Measurements from ENCODE around the gene ARRB1. TPM values are rescaled to one million over a fixed set of nuclear protein-coding genes. Genes with fewer than 3 reads are reported as not detected.

The ARRB1 gene
- total RNA-seq, 4 donors from 2014 or later: 34.7 to 75.0 (median 58.1) TPM

GRCh38 chr11:75272821-75273301 is 78.6 kb downstream of the ARRB1 start:
- DNase-seq (ENCODE audit: low spot score) (peak; percentile 7), ATAC-seq (ENCODE audit: low FRiP score) (no peak)
- TF ChIP-seq, protein P1, sequence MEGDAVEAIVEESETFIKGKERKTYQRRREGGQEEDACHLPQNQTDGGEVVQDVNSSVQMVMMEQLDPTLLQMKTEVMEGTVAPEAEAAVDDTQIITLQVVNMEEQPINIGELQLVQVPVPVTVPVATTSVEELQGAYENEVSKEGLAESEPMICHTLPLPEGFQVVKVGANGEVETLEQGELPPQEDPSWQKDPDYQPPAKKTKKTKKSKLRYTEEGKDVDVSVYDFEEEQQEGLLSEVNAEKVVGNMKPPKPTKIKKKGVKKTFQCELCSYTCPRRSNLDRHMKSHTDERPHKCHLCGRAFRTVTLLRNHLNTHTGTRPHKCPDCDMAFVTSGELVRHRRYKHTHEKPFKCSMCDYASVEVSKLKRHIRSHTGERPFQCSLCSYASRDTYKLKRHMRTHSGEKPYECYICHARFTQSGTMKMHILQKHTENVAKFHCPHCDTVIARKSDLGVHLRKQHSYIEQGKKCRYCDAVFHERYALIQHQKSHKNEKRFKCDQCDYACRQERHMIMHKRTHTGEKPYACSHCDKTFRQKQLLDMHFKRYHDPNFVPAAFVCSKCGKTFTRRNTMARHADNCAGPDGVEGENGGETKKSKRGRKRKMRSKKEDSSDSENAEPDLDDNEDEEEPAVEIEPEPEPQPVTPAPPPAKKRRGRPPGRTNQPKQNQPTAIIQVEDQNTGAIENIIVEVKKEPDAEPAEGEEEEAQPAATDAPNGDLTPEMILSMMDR (IDR thresholded peaks at IDR 0.05): no peak

DNA sequence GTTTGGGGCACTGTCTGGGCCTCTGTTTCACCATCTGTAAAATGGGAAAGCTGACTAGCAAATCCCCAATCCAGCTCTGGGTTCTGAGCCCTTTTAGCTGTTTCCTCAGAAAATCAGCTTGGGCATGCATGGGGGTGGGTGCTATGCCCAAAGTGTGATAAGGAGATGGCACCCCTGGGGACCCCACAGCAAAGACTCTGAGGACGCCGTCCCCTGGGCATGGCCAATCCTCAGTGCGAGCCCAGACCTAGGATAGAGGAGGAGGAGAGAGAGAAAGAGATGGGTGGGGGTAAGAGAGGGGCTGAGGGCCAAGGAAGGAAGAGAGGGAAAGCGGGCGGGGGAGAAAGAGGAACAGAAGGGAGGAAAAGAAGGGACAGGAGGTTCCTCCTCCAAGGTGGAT is 79.1 kb downstream of the ARRB1 start:
- TF ChIP-seq, protein P1 (IDR thresholded peaks at IDR 0.05): no peak
- peak; percentile 14 for DNase-seq (ENCODE audit: low spot score)
- no peak for ATAC-seq (ENCODE audit: low FRiP score)

DNA sequence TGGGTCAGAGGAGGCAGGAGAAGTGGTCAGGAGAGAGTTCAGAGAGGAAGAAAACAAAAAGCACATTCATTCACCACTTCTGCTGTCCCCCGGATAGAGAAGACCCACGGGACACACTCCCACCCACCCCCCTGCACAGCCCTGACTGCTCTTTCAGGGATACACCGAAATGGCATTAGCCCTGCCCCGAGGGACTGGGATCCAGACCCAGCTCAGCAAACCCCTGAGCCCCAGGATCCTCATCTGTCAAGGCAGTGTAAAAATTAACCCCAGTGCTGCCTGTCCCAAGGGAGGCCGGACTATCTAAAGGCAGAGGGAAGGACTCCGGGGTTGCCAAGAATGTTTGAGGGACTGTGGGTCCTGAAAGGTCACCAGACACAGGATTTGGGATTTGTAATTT is 79.7 kb downstream of the ARRB1 start:
- DNase-seq (ENCODE audit: low spot score): no peak
- TF ChIP-seq, protein P1 (IDR thresholded peaks at IDR 0.05): no peak
- no peak for ATAC-seq (ENCODE audit: low FRiP score)

DNA sequence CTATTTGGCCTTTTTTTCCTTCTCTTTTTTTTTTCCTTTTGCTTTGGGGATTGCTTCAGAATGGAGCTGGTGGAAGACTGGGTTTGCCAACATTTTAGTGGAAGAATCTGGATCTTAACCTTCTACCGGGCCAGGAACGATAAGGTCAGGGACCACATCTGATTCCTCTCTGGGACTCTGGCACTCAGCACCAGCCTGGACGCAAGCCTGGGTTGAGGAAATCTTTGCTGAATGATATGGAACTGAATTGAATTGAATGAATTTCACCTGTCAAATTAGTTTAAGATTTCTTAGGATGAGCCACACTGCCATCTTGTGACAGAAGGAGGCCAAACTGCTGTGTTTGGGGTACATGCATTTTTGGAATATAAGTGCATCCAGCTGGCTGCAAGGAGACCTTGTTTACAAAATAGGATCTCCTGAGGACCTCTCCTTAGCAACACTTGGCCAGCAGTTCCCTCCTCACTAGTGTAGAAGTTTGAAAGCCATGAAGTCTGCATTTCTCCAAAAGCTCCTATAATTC is 80.5 kb downstream of the ARRB1 start:
- DNase-seq (ENCODE audit: low spot score) (no peak), ATAC-seq (ENCODE audit: low FRiP score) (no peak)
- TF ChIP-seq, protein P1 (IDR thresholded peaks at IDR 0.05): no peak

DNA sequence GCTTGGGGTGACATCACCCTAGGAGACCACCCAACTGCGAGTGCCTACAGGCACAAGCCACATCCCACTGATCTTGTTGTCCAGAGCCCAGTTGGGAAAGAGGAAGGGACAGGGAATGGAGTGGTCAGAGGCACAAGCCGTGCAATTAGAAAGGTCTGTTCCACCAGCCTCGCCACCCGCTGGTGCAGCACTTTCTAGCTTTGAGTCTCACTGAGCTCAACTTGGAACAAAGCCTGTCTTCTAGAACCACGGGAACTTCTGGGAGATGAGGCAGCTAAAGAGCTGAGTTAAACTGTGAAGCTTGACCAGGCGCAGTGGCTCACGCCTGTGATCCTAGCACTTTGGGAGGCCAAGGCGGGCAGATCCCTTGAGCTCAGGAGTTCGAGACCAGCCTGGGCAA is 81.6 kb downstream of the ARRB1 start:
- DNase-seq (ENCODE audit: low spot score) (no peak), ATAC-seq (ENCODE audit: low FRiP score) (no peak)
- TF ChIP-seq, protein P1 (IDR thresholded peaks at IDR 0.05): no peak

DNA sequence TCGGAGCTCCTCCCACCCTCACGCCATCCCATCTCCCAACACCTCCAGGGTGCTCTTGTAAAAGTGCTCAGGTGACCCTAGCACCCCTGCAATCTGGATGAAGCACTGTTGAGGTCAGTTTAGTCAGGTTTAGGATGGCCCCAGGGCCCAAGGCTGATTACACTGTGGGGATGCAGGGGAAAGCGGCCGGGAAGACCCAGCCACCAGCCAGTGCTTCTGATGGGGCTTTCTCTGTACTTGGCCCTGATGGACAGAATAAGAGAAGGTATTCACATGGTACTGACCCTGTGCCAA is 82.1 kb downstream of the ARRB1 start:
- DNase-seq (ENCODE audit: low spot score): no peak
- ATAC-seq (ENCODE audit: low FRiP score): no peak
- TF ChIP-seq, protein P1 (IDR thresholded peaks at IDR 0.05): no peak

DNA sequence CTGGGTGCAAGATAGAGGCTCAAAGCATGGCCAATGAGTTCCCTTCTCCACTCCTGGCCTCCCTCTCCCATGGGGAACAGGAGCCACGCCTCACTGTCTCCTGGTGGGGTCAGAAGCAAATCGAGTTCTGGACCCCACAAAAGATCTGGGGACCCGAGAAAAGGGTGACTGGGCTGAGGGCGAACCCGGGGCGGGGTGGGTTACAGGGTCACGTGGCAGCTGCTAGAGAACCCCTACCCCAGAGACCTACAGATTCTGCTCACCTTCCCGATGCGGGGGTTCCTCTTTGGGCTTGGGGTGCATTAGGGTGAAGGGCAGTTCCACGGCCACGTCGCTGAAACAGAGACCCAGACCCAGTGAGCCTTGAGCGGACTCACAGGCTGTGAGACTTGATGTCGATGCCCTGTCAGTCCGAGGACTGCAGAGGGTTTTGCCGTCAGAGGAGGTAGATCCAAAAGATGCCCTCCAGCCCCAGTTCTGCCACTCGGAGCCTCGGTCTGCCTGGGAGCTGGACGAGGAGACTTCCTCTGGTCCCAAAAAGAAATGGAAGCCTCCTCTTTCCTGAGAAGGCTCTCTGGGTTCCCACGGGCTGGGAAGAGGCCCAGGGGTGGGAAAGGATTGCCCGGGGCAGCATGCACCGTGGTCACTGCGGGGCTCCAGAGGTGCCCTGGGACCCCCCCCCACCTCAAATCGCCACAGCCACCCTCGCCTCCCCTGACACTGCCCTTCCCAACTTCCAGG is 82.7 kb downstream of the ARRB1 start:
- ATAC-seq (ENCODE audit: low FRiP score) (no peak), DNase-seq (ENCODE audit: low spot score) (no peak)
- TF ChIP-seq, protein P1 (IDR thresholded peaks at IDR 0.05): no peak

All from omental fat pad (tissue), 4 donors.